Psoas muscle (tissue), 8 donors: ENCODE results near the gene CCDC187. TPM values are rescaled to one million over a fixed set of nuclear protein-coding genes. Genes with fewer than 3 reads are reported as not detected.

Source experiments
- ATAC-seq, 4 donors: fragments of 200-7000 bp; cut with Tn5 transposase; one replicate each; pipeline ENCODE4 v1.9.1; 2020; ENCODE audit warnings: moderate library complexity in 3 of 4, mild to moderate bottlenecking in 2 of 4
- DNase-seq, 2 donors: peaks; one replicate each; pipeline ENCODE4 v3.0.0-alpha.2; 2020
- H3K27ac ChIP-seq: fragments of 200-600 bp; one replicate; pipeline ENCODE4 v1.8.0; 2022
- H3K27me3 ChIP-seq, 3 donors: fragments of 200-600 bp in 1 of 3; one replicate each; pipeline versions ENCODE4 v1.6.1 to v1.8.0; 2013 to 2022; ENCODE audit warnings: low read length in 2 of 3, mild to moderate bottlenecking in 2 of 3, moderate library complexity in 1 of 3; ENCODE audit not compliant: insufficient read depth in 3 of 3
- H3K36me3 ChIP-seq, 2 donors: fragments of 200-600 bp in 1 of 2; one replicate each; pipeline versions ENCODE4 v1.6.1 to v1.8.0; 2013 to 2022; ENCODE audit warnings: low read depth in 1 of 2, mild to moderate bottlenecking in 1 of 2, moderate library complexity in 1 of 2; ENCODE audit not compliant: insufficient read depth in 1 of 2
- H3K4me1 ChIP-seq: fragments of 200-600 bp; one replicate; pipeline ENCODE4 v1.8.0; 2022
- H3K4me3 ChIP-seq: fragments of 200-600 bp; one replicate; pipeline ENCODE4 v1.8.0; 2022; ENCODE audit warnings: mild to moderate bottlenecking
- H3K9me3 ChIP-seq: fragments of 200-600 bp; one replicate; pipeline ENCODE4 v1.8.0; 2022
- WGBS, 3 donors: extraction: QIAGEN DNeasy Blood & Tissue Kit; methylation state at CpG; one replicate each; pipeline versions ENCODE4 v1.1.6 to v1.1.7; 2013; 5-methylcytosine and 5-hydroxymethylcytosine counted together
- intact Hi-C, 2 donors: fragments of 100-400 bp; cut with DNase I; formaldehyde crosslinking; loops; one replicate each; pipeline versions ENCODE4 v1.11.0 to v1.14.2; 2022
- polyA plus RNA-seq, 3 donors: library from polyadenylated mRNA; stranded (reverse); fragments of 200-250 nt; gene quantifications; one replicate each; pipeline ENCODE4 v1.2.3, GENCODE V29; 2013
- total RNA-seq, 4 donors: library from RNA; stranded (reverse); fragmentation: NEBNext Ultra II Directional in 2 of 4; extraction: Animal tissue kit (Norgen Biotek cat#: 25700) in 2 of 4; gene quantifications; one replicate each; pipeline versions ENCODE4 v1.2.1 to v1.2.4, GENCODE V29; 2021 to 2023
- TF ChIP-seq, protein P1 (sequence below): fragments of 200-600 bp; IDR thresholded peaks from one replicate; pipeline ENCODE4 v1.8.0; 2022; ENCODE audit warnings: antibody characterized with exemption
- donor health status: healthy with polysubstance abuse.
- donor health status: DM: no; HTN: no; CAD: no; lungs with moderate emphysema.
- donor health status: Bipolar disorder and iron deficiency.
- donor health status: healthy.
- donor health status: DM: yes; HTN: yes; CAD: no.
- donor health status: DM: no; HTN: no; CAD: no.
- donor health status: DM: no; HTN: no; CAD: no.
- donor health status: DM: yes; HTN: yes; CAD: no.

The CCDC187 gene
- total and polyA plus RNA-seq, 7 donors = not detected

GRCh38 chr9:136260521-136260920 lies 43.4 kb downstream of the CCDC187 start:
- no peaks in the 10 kb centered on the region for H3K9me3 ChIP-seq
- whole genome bisulfite sequencing, 3 donors = 88 to 90% (median 90%) methylated on average over 9 to 10 of the region's 10 CpGs
- no peaks in the 10 kb centered on the region for H3K4me1 ChIP-seq
- ATAC-seq (no peak), DNase-seq (no peak)
- H3K27me3 ChIP-seq = peaks cover 0 to 42% (median 9%) of the 10 kb centered on the region in 3 donors
- TF ChIP-seq, protein P1, sequence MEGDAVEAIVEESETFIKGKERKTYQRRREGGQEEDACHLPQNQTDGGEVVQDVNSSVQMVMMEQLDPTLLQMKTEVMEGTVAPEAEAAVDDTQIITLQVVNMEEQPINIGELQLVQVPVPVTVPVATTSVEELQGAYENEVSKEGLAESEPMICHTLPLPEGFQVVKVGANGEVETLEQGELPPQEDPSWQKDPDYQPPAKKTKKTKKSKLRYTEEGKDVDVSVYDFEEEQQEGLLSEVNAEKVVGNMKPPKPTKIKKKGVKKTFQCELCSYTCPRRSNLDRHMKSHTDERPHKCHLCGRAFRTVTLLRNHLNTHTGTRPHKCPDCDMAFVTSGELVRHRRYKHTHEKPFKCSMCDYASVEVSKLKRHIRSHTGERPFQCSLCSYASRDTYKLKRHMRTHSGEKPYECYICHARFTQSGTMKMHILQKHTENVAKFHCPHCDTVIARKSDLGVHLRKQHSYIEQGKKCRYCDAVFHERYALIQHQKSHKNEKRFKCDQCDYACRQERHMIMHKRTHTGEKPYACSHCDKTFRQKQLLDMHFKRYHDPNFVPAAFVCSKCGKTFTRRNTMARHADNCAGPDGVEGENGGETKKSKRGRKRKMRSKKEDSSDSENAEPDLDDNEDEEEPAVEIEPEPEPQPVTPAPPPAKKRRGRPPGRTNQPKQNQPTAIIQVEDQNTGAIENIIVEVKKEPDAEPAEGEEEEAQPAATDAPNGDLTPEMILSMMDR = no peak
- H3K4me3 ChIP-seq = no peak overlapping the region
- H3K27ac ChIP-seq = no peak overlapping the region
- intact Hi-C loops = no loop called here
- no peaks in the 10 kb centered on the region for H3K36me3 ChIP-seq

- no peak for DNase-seq
These were observed 44.1 kb downstream of the CCDC187 start for GRCh38 chr9:136259836-136260235.

DNA sequence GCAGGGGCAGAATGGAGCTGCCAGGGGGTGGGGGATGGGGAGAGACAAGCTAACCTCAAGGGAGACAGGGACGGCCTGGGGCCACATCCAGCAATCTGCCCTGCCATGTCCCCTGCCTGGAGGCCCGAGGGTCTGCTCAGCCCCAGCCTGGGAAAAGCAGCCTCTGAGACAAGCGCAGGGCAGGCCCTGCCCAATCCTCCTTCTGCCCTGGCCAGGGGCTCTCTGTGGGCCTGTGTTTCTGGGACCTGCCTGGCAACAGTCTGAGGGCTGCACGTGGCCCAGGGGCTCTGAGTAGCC lies 44.4 kb downstream of the CCDC187 start:
- 61 to 69% (median 62%) methylated on average over 4 of the region's 4 CpGs for WGBS, 3 donors
- no peaks in the 10 kb centered on the region for H3K9me3 ChIP-seq

More at GRCh38 chr9:136259836-136260235, 44.1 kb downstream of the CCDC187 start:
- intact Hi-C loops = no loop called here
- TF ChIP-seq, protein P1 = no peak
- no peaks in the 10 kb centered on the region for H3K4me1 ChIP-seq
- H3K27ac ChIP-seq = no peak overlapping the region
- H3K36me3 ChIP-seq = no peaks in the 10 kb centered on the region
- H3K4me3 ChIP-seq = no peak overlapping the region
- no peak for ATAC-seq
- 83 to 87% (median 86%) methylated on average over 15 to 17 of the region's 17 CpGs for WGBS, 3 donors
- H3K9me3 ChIP-seq = no peaks in the 10 kb centered on the region
- H3K27me3 ChIP-seq = peaks cover 0 to 43% (median 14%) of the 10 kb centered on the region in 3 donors

GRCh38 chr9:136258786-136259516 lies 44.9 kb downstream of the CCDC187 start:
- DNase-seq = no peak

More for the DNA sequence above, 44.4 kb downstream of the CCDC187 start:
- Histone ChIP-seq H3K27ac (no peak overlapping the region), H3K4me3 (no peak overlapping the region), H3K27me3 (peaks cover 0 to 43% (median 15%) of the 10 kb centered on the region in 3 donors), H3K4me1 (no peaks in the 10 kb centered on the region), H3K36me3 (no peaks in the 10 kb centered on the region)
- TF ChIP-seq, protein P1 = no peak
- DNase-seq (no peak), ATAC-seq (no peak)
- intact Hi-C loops = no loop called here

More at GRCh38 chr9:136258786-136259516, 44.9 kb downstream of the CCDC187 start:
- H3K27me3 ChIP-seq = peaks cover 0 to 39% (median 15%) of the 10 kb centered on the region in 3 donors
- intact Hi-C loops = no loop called here
- no peak for ATAC-seq
- 65 to 71% (median 68%) methylated on average over 22 of the region's 22 CpGs for WGBS, 3 donors
- no peaks in the 10 kb centered on the region for H3K9me3 ChIP-seq
- no peak overlapping the region for H3K27ac ChIP-seq
- H3K36me3 ChIP-seq = no peaks in the 10 kb centered on the region
- TF ChIP-seq, protein P1 = no peak
- no peak overlapping the region for H3K4me3 ChIP-seq
- no peaks in the 10 kb centered on the region for H3K4me1 ChIP-seq
